HG03457 (cell line): ENCODE results near the gene WDR70.
"Not testable (repeated sequence)": the region's sequence is repeated elsewhere in the genome, so short reads cannot be mapped to it uniquely, and the experiment has no call there.

ENCODE experiments used
- ATAC-seq: cut with Tn5 transposase; IDR thresholded peaks from one replicate; pipeline ENCODE4 v1.9.1; 2021; ENCODE audit warnings: moderate number of reproducible peaks; ENCODE audit not compliant: unreplicated experiment

Gene WDR70

DNA sequence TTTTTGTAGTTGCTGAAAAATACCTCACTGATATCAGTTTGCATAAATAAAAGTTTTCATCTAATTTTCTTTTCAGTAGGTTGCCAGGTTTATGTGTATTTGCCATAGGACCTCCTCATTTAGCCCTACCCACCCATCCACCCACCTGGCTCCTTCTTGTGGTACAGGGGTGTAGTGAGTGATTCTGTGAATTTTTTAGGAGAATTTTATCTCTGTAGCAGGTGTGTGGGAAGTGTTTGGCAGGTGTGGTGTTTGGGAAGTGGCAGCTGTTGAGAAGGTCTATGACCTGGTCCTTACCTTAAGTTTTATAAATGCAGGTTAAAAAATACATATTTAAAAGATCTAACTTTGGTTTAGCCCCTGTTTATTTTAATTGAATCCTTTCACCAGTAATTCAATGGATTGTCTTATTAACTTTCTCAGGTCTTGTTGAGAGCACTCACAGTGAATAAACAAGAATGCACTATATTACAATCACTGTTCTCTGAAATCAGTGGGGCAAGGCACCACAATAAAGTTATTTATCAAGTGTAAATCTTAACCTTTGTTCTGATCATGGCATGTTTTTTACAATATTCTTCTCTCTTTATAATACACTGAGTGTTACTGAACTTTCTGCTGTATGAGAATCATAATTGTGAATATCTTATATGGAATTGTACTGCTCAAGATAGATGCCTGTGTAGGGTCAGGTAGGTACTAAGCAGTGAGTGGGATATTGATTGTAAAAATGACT, 189.1 kb downstream of the WDR70 start:
- no peak for ATAC-seq

DNA sequence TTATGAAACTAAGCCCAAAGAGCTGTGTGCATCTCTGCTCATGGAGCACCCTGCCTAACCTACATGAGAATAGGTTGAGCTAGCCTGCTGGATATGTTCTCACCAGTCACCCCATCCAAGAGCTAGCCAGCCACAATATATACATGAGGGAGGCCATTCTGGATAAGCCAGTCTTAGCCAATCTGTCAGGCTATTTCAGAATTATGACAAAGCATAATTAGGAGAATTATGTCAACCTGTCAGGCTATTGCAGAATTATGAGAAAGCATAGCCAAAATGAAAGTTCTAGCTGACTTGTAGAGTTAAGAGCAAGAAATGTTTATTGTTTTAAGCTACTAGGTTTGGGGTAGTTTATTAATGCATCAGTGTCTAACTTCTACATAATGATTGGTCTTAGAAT, 189.8 kb downstream of the WDR70 start:
- no peak for ATAC-seq

DNA sequence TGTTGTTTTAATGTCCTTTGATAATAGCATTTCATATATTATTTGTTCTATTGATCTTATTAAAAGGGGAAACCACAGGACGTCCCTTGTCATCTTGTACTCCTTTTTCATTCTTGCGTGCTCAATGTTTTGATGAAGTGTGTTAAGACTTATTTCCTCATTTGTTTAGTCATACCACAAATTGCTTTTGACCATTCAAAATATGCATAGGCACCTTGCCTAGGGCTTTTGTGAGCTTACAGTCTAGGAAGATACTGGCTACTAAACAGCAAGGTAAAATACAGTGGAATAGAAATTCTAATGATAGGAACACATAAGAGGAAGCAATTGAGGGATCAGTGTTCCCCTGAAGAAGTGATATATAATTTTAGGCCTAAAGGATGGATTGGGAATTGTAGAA, 190.3 kb downstream of the WDR70 start:
- no peak for ATAC-seq

DNA sequence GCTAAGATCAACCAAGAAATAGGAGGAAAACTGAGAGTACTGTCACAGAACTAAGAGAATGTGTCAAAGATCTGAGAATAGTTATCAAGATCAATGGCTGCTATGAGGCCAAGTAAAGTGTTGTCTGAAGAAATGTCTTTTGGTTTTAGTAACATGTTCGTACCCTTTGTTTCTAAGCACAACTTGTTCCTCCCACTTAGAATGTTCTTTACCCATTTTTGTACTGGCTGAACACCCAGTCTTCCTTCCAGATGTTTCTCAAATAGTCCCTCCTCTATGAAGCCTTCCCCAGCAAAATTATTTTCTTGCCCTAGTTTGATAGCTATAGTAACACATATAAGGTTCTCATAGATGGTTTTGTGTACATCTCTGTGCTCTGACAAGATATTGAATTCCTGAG, 191.5 kb downstream of the WDR70 start:
- ATAC-seq, result no peak

DNA sequence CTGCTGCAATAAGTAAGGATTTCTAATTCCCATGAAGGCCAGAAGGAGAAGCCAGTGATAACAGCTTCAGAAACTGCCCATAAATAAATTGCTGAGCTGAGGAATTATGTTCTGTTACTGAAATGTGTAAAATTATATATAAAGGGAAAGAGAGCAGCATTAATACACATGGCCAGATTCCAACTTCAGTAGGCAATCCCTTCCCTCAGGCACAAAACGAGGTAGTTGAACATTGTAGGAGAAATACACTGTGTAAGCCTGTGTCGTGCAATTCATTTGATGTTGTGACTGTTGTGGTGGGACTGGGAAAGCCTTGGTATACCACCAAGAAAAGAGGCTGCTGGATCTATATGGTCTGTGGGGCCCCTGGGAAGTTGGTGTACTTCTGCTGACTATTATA, 192.9 kb downstream of the WDR70 start:
- no peak for ATAC-seq

DNA sequence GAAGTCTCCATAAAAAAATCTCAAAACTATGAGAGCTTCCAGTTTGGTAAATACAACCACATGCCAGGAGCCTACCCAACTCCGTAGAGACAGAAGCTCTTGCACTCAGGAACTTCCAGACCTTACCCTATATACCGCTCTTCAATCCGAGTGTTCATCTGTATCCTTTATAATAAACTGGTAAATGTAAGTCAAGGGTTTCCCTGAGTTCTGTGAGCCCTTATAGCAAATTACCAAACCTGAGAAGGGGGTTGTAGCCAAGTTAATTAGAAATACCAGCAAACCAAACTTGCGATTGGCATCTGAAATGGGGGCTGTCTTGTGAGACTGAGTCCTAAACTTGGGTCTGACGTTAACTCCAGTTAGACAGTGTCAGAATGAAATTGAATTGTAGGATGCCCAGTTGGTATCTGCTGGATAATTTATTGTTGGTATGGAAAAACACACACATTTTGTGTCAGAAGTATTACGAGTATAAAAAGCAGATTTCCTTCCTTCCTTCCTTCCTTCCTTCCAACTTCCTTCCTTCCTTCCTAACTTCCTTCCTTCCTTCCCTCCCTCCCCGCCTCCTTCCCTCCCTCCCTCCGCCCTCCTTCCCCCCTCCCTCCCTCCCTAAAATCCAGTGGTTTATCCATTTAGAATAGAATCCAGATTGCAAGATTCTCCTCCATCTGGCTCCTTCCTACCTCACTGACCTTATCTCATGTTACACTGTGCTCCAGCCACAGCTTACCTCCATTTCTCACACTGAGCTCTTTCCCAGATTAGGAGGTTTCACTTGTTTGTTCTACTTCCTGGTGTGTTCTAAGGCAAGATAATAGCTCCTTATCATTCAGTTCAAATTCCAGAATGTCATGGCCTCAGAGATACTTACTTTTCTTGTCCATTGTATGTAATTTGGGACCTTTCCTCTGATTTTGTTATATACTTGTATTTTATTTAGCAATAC, 196.7 kb downstream of the WDR70 start:
- ATAC-seq, result no peak

DNA sequence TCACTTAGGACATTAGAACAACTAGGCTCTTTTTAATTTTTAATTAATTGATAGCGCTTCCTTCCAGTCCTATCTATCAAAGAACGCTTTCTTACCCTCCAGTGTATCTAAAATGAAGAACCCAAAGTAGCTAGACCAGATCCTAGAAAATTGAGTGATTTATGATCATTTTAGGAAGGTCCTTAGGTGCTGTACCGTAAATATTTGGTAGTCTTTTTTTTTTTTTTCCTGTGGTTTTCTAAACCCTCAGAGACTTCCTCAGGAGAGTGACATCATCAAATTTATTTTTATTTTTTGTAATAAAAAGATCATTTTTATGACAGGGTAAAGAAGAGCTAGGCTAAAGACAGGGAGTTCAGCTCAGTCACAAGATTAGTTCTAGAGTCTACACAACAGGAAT, 197.4 kb downstream of the WDR70 start:
- ATAC-seq, result no peak

DNA sequence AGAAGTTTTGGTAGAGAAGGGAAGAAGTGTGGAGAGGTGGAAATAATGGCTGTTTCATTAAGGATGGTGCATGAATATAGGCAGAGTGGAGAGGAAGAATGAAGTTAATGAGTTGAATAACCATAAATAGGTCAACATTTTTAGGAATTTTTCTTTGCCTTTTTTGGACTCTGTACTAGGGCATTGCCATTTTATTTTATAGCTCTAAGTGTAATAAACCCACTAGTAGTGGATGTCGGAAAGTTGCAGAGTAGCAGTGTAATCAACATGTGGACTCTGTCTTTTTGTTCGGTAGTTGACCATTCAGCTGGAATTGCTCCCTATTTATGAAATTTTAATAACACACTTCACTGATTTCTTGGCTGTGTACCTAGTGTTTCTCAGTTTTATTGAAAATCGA, 199.1 kb downstream of the WDR70 start:
- no peak for ATAC-seq

DNA sequence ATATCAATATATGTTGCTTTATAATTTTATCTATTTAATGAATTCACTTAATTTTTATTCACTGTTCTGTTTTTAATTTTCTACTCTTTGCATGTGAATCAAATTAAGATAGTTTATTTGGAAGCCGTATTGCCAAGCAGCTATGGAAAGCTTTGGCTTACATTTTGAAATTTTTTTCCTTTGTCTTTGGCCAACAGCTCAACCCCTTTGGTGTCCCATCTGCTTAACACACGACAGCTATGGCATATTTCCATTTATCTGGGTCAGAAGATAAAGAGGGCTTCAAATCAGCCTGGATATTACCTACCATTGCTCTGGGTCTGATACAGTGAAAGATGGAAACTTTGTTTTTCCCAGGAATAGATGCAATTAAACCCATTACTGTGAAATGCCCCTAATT, 201.0 kb downstream of the WDR70 start:
- ATAC-seq, result no peak

DNA sequence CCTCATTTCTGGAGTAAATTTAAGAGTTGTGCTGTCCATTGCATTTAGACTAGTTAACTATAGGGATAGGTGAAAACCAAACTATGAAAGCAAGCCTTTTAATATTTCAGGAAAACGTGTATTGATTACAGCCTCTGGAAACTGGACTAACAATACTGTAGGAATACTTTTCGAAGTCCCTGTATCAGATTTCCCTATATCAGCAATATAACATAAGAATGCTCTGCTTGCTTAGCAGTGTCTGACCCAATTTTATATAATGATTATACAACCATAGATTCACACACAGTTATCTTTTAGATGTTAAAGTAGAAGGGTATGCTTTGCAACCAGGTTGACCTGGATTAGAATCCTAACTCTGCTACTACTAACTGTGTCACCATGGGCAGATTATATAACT, 203.1 kb downstream of the WDR70 start:
- no peak for ATAC-seq

DNA sequence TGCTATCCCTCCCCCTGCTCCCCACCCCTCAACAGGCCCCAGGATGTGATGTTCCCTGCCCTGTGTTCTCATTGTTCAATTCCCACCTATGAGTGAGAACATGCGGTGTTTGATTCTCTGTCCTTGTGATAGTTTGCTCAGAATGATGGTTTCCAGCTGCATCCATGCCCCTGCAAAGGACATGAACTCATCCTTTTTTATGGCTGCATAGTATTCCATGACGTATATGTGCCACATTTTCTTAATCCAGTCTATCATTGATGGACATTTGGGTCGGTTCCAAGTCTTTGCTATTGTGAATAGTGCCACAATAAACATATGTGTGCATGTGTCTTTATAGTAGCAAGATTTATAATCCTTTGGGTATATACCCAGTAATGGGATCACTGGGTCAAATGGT, 214.2 kb downstream of the WDR70 start:
- not testable (repeated sequence) for ATAC-seq

DNA sequence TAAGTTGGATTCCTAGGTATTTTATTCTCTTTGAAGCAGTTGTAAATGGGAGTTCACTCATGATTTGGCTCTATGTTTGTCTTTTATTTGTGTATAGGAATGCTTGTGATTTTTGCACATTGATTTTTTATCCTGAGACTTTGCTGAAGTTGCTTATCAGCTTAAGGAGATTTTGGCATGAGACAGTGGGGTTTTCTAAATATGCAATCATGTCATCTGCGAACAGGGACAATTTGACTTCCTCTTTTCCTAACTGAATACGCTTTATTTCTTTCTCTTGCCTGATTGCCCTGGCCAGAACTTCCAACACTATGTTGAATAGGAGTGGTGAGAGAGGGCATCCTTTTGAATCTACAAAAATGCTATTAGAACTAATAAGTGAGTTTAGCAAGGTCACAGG, 215.7 kb downstream of the WDR70 start:
- ATAC-seq, result not testable (repeated sequence)

DNA sequence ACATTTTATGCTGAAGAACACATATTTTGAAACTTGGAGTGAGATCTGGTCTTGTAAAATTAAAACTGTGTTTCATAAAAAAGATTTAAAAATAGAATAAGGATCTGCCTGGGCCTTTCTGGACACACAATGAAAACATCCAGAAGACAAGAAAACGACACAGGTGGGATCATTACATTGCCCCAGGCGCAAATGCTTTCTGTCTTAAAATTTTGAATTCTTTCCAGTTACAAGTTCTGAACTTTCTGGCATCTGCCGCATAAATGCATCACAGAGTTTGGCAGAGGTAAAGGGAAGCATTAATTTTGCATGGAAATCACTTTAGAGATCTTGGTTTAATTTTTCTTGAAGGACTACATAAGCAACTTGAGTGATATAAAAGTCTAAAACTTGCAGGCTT, 219.6 kb downstream of the WDR70 start:
- no peak for ATAC-seq

DNA sequence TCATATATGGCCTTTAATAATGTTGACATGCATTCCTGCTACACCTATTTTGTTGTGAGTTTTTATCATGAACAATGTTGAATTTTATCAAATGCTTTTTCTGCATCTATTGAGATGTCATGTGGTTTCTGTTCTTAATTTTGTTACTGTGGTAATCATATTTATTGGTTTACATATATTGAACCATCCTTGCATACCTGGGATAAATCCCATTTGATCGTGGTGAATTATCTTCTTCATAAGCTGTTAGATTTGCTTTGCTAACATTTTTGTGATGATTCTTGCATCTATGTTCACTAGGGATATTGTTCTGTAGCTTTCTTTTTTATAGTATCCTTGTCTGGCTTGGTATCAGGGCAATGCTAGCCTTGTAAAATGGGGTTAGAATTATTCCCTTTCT, 222.0 kb downstream of the WDR70 start:
- no peak for ATAC-seq

DNA sequence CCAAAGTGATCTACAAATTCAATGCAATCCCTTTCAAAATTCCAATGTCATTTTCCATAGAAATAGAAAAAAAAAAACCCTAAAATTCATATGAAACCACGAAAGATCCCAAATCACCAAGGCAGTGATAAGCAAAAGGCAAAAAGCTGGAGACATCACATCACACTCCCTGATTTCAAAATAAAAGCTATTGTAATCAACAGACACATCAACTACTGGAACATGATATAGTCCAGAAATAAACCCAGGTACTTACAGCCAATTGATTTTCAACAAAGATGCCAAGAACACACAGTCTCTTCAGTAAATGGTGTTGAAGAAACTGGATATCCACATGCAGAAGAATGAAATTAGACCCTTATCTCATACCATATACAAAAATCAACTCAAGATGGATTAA, 224.0 kb downstream of the WDR70 start:
- ATAC-seq, result no peak

DNA sequence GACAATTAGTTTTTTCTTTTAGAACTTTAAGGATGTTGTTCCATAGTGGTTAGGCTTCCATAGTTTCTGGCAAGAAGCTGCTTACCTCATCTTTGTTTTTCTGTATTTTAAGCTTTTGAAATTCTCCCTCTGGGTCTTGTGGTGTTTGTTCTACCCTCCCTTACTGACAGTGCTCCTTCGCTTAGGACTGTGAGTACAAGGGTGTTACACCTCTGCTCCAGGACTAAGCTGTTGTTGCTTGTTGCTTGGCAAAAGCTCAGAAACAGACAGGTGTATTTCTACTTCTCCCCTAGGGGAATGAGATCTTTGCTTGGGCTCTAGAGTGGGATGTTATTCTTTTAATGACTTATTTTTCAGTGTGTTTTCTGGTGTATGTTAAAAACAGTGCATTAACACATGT, 225.2 kb downstream of the WDR70 start:
- ATAC-seq, result no peak

DNA sequence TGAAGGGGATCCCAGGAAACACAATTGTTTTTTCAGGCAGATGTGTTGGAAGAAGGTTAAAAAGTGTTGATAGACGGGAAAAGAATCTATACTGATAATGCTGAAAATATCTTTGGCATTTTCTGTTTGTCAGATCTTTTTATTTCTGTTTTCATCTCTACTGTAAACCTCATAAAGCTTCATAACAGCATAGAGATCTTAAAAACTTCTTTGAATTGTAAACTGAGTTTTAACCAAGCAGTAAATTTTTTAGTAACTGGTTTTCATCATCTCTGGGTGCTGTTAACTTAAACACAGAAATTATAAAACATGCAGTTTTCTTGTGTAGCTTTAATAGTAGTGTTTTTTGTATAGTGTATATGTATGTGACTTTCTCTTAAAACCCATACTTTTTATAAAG, 227.0 kb downstream of the WDR70 start:
- no peak for ATAC-seq

DNA sequence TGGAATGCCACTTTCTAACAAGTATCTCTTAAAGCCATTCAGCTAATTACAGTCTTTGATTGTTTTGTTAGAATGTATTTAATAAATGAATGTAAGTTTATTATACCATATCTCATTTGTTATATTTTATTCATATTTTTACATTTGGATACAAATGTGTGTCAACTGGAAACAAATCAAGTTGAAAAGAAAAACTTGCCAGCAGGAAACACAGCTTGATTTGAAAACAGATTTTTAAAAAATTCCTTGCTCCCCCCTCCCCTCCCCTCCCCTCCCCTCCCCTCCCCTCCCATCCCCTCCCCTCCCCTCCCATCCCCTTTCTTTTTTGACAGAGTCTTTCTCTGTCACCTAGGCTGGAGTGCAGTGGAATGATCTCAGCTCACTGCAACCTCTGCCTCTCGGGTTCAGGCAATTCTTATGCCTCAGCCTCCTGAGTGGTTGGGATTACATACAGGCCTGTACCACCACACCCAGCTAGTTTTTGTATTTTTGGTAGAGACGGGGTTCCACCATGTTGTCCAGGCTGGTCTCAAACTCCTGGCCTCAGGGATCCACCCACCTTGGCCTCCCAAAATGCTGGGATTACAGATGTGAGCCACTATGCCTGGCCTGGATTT, 227.6 kb downstream of the WDR70 start:
- ATAC-seq, result no peak

DNA sequence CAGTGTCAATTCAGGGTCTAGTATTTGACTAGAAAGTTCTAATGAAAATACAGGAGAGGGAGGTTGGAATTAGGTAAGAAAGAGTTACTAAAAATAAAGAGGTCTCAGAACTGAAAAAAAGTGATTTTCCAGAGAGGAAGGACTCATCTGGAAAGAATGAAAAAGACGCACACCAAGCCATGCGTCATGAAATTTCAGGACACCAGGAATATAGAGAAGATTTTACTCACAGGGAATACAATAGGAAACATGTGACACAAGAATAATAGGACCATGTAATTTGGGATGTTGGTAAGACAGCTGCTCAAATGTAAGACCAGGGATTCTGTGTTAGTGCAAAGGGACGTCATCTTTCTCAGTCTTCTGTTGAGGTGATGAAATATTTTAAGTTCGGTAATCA, 236.1 kb downstream of the WDR70 start:
- no peak for ATAC-seq

DNA sequence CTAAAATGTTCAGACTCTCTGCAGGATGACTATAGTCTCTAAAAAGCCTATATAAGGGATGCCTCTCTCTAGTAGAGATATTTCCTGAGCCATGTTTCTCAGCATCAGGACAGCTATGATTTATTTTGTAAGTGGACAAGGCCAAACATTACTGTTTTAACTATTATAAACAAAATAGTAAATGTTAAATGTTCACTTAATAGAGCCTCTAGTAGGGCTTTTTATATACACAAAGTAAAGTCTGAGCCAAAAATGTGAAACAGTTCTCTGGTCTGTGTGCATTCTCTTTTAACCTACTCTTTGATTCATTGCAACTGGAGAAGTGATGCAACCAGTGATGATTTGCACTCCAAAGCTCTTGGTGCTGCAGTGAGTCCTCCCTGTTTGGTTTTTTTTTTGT, 240.2 kb downstream of the WDR70 start:
- ATAC-seq, result no peak

DNA sequence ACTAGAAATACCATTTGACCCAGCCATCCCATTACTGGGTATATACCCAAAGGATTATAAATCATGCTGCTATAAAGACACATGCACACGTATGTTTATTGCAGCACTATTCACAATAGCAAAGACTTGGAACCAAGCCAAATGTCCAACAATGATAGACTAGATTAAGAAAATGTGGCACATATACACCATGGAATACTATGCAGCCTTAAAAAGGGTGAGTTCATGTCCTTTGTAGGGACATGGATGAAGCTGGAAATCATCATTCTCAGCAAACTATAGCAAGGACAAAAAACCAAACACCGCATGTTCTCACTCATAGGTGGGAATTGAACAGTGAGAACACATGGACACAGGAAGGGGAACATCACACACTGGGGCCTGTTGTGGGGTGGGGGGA, 243.2 kb downstream of the WDR70 start:
- not testable (repeated sequence) for ATAC-seq

DNA sequence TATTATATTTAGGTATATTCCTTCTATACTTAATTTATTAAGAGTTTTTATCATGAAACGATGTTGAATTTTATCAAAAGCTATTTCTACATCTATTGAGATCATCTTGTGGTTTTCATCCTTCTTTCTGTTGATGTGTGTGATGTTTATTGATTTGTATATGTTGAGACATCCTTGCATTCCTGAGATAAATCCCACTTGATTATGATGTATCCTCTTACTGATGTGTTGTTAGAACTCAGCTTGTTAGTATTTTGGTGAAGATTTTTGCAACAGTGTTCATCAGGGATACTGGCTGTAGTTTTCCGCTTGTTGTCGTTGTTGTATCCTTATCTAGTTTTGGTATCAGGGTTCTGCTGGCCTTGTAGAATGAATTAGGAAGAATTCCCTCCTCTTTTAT, 247.1 kb downstream of the WDR70 start:
- no peak for ATAC-seq
